CD1c-positive myeloid dendritic cell (primary cell): ENCODE data around the gene PLCB2.

Source experiments
- DNase-seq: peaks from one replicate; pipeline ENCODE4 v3.0.0-alpha.2; 2016; ENCODE audit errors: extremely low spot score

PLCB2 gene

DNA sequence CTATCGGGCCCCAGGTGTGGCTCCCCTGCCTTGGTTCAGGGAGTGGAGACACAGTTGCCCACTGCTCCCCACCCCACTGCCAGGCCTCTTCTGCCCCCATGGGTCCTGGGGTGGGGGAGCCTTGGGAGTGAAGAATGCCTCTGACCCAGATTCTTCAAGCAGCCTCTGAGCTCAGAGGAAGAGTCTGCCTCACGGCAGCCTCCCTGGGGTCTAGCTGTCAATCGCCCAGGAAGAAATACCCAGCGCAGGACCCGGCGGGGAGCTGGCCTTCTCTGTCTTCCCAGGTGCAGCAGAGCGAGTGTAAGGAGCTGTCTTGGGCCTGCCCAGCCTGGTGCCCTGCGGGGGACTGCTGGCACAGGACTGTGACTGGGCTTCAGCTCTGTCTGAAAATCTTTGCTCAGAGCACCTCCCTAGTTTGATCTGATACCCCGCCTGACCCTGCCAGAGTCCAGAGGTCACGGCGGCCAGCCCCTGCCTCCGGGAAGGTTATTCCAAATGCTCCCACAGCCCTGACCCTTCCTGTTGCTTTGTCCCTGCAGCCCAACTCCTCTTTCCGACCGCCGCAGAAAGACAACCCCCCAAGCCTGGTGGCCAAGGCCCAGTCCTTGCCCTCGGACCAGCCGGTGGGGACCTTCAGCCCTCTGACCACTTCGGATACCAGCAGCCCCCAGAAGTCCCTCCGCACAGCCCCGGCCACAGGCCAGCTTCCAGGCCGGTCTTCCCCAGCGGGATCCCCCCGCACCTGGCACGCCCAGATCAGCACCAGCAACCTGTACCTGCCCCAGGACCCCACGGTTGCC, 35.9 kb downstream of the PLCB2 start:
- no peak for DNase-seq

DNA sequence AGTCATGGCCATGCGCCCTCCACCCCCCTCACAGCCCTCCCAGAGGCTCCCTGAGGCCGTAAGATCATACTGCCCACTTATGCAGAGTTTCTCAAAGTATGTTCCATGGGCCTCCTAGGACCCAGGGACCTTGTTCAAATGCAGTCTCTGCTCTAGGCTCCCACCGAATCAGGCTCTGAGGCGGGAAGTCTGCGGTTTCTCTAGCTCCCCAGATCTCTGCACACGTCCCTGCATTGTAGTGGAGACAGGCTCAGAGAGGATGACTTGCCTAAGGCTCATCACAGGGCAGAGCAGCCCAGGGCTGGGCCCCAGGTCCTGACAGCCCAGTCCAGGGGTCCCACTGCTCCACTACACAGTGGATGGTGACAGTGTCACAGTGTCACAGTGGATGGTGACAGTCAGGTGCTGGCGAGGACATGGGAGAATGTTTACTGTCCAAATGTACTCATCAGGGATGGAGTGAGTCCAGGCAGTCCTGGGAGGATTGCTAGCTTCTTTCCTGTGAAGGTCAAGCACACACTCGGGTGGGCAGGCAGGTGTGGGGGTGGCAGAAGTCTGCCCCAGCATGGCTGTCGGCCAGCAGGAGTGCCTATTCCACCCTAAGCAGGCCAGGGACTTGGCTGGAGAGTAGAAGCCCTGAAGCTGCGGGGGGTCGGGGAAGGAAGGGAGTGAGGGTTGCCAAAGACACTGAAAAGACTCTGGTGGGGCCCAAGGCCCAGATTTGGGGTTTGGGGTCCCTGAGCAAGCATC, 37.3 kb downstream of the PLCB2 start:
- DNase-seq, result no peak

DNA sequence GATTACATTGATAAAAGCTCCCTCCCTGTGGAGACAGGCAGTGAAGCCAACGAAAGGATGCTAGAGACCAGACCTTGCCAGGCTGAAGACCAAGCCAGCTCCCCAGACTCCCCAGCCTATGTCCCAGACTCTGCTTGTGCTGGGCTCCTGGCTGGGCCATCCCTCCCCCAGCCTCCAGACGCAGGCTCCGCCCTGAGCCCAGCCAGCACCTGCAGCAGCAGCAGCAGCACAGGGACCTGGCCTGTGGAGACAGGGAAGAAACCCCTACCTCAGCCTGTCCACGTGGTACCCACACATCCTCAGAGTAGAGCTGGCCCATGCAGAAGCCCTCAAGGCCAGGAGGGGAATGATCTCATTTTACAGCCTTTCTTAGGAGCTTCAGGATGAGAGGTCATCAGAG, 38.1 kb downstream of the PLCB2 start:
- no peak for DNase-seq

DNA sequence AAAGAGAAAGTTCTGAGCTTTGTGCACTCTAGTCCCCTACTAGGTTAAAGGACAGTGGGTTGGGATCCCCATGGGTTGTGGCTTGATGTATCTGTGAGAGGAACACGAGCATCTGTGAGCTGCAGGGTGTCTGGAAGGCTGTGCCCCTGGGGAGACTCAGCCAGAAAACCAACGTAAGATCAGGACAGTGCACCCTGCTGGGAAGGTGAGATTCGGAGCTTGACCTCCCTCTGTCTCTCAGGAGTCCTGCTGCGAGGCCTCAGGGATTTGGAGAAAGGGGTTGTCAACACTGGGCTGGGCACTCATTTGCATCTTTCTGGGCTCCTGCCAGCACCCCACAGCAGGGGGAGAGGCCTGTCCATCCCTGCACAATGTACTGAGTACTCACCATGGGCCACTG, 40.1 kb downstream of the PLCB2 start:
- DNase-seq, result no peak

DNA sequence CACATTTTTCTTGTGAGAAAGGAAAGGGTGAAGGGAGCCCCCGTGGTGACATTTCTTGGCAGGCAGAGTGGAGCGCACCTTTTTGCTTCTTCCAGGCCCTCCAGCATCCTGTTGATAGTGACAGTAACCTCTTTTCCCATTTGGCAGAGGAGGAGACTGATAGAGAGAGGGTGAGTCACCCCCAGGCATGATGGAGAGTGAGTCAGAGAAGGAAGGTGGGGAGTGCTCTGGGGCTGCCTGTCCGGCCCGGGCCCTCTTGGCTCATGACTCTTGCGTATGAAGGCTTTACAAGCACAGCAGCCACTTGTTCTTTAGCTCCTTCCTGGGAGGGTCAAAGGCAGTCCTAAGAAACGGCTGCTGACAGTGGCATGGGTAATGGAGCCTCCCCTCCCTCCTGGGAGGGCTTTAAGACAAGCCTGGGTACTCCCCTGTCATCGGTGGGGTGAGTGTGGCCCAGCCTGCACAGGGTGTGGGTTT, 40.9 kb downstream of the PLCB2 start:
- DNase-seq, result peak; percentile 38

DNA sequence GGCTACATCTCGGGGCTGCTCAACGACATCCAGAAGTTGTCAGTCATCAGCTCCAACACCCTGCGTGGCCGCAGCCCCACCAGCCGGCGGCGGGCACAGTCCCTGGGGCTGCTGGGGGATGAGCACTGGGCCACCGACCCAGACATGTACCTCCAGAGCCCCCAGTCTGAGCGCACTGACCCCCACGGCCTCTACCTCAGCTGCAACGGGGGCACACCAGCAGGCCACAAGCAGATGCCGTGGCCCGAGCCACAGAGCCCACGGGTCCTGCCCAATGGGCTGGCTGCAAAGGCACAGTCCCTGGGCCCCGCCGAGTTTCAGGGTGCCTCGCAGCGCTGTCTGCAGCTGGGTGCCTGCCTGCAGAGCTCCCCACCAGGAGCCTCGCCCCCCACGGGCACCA, 41.9 kb downstream of the PLCB2 start:
- no peak for DNase-seq

DNA sequence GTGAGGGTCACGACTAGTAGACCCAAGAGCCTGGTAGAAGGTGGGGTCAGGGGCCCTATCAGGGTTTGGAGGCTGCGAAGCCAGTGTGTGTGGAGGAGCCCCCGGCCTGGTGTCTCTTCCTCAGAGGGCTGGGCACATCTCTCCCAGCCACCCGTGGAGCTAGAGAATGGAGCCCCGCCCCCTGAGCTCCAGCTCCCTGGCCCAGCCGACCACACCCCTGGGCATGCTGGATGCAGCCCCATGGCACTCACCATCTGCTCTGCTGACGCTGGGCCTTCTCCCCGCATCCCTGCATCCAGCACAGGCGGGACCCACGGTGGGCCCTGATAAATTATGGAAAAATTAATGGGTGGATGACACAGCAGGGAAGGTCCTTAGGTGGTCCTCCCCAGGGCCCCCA, 42.4 kb downstream of the PLCB2 start:
- no peak for DNase-seq

DNA sequence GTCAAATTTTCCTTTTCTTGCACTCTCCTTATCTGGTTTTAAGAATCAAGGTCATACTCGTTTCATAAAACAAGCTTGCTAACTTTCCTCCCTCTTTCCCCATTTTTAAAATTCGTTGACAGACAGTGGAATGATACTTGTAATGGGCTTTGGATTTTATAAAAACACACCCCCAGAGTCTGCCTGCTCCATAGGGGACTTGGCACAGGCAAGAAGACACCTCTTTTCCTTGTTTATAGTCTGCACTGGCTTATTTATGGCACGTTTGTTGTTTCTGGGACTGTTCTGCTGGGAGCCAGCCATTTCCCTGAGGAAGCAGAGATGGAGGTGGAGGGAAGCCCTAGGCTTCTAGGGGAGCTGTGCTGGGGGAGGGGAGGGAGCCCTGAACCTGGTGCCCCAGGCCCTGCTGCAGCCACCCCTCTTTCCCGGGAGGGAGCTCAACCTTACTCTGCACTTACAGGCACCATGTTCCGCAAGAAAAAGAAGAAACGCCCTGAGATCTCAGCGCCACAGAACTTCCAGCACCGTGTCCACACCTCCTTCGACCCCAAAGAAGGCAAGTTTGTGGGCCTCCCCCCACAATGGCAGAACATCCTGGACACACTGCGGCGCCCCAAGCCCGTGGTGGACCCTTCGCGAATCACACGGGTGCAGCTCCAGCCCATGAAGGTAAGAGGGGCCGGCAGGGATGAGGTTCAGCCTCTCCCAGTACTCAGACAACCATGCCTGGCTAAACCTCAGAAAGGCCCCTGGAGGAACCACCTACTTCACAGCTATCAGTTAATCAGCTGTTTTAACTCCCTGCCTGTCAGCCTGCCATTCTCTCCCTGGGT, 43.2 kb downstream of the PLCB2 start:
- DNase-seq, result no peak

DNA sequence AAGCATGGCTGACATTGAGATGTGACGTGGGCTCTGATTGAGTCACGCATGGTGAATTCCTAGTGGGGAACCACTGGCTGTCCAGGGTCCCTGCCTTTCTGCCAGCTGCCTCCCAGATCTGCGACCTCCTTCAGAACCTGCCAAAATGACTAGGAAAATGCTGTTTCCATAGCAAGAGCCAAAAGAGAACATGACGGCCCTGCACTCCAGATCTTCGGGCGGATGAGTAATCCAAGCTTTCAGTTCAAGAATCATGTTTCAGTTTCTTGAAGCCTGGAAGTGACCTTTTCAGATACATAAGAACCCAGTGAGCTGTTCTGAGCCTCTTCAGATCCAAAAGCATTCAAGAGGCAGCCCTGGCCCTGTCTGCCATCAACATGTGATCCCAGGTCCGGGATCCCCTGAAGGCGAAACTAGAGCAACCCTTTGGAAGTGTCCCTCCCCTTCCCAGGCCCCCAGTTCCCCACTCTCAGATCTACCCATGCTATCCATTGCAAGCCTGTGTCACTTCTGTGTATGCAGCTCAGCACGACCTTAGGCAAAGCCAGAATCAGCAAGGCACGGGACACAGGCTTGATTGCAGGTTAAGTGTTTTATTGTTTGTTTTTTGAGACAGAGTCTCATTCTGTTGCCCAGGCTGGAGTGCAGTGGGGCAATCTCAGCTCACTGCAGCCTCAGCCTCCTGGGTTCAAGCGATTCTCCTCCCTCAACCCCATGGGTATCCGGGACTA, 44.5 kb downstream of the PLCB2 start:
- DNase-seq, result peak; percentile 18

DNA sequence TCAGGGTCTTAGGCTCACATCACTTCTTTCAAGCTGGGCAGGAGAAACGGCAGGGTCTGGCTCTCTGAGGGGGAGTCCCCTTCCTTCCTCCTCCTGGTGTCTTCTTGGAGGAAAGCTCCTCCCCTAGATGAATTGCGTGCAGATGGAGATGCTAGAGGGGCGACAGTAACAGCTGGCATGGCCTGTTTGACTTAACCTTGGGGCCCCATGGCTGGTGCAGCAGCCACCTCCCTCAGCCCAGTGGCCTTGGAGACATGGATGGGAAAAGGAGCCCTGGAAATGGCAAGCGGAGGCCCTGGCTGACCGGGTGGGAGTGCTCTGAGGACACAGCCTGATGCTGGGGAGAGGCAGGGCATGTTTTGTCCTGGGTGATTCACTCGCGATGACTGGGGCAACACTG, 48.7 kb downstream of the PLCB2 start:
- no peak for DNase-seq

DNA sequence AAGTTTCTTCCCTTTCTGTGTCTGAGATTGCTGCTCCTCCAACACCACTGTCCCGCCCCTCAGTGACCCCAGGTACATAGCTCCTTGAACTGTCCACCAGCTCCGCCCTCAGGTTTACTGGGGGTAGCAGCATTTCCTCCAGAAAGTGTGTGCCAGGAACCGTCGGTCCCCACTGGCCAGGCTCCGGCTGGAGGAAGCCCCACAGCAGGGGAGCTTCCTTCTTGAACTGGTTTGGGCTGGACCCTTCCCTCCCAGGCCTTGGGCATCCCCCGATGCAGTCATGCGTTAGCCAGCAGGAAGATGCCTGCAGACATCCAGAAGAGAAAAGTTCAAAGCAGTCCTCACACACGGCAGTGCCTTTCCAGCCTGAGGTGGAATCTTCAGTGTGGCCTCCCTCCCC, 49.2 kb downstream of the PLCB2 start:
- no peak for DNase-seq

DNA sequence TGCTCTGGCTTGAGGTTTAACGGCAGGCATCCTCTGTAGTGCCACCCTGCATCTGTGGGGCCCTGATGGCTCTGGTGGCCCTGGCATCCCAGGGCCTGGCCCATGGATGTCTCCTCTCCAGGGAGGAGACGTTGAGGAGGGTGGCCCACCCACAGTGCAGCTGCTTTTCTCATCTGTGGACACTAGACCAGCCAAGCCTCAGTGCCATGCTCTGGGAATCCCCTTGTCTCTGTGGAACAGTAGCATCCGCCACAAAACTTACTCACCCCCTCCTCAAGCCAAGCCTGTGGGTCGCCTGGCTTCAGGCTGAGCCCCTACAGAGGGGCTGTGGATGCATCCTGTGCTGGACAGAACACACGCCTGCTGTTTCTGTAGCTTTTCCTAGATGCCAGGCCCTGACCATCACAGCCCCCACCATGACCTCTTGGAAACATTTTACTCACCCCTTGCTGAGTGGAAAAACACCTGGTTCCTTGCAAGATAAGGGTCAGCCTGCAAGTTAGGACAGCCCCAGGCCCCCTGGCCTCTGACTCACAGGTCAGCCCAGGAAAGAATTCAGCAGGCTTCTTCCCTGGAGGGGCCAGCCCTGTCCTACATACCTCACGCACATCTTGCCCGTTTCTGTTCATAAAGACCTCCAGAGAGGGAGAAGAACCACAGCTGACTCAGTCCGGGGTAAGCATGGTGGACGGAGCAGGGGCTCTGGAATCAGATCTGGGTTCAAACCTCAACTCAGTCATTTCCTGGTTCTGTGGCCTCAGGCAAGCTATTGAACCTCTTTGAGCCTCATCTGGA, 49.9 kb downstream of the PLCB2 start:
- DNase-seq, result no peak

DNA sequence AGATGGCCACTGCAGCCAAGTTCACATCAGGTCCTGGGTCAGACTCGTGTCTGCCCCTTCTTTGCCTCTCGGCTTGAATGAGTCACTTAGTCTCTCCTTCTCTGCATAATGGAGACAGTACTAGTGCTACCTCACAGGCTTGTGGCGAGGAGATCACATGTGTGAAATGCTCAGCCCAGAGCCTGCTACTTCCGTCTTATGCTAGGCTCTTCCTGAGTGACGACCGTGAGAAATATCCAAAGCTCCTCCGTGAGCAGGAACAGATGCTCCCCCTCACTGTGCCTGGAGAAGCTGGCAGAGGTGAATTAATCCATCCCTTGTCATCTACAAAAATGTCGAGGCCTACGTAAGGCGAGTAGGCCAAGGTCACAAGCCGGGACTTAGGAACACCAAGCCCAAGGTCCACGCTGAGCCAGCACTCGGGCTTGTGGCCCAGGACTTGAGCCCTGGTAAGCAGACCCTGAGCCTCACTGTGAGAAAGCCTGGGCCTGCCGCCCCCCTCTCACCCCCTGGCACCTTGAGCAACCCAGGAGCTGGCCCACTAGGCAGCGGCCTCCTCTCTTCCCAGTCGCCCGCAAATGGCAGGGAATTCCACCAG, 51.0 kb downstream of the PLCB2 start:
- DNase-seq, result peak; percentile 39

DNA sequence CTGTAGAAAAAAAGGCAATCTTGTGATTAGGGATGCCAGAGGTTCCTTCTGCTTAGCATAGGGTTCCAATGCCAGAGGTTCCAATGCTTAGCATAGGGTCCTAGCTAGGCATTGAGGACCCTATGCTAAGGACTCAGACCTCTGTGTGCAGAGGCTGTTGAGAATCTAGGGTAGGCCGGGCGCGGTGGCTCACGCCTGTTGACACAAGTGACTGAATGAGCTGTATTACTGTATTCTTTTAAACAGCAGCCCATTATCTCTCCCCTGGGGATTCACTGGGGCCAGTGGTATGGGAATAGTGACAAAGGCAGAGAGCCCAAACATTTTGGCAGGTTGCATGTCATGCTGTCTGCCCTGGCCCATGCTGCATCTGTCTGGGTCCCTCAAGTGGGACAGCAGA, 52.7 kb downstream of the PLCB2 start:
- no peak for DNase-seq

DNA sequence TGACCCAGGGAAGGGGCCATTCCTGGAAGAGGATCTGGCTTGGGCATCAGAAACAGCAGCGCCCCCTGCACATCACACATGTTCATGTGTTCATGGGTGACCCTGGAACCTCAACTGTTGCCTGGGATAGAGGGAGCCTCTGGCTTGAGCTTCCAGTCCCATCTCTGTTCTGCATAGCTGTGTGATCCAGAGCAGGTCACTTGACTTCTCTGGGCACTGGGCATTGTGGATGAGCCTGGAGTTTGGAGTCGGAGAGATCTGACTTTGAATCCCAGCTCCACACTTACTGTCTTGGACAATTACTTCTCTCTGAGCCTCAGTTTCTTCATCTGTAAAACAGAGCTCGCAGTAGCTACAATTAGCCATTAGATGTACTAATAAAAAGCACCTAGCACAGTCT, 53.3 kb downstream of the PLCB2 start:
- no peak for DNase-seq

DNA sequence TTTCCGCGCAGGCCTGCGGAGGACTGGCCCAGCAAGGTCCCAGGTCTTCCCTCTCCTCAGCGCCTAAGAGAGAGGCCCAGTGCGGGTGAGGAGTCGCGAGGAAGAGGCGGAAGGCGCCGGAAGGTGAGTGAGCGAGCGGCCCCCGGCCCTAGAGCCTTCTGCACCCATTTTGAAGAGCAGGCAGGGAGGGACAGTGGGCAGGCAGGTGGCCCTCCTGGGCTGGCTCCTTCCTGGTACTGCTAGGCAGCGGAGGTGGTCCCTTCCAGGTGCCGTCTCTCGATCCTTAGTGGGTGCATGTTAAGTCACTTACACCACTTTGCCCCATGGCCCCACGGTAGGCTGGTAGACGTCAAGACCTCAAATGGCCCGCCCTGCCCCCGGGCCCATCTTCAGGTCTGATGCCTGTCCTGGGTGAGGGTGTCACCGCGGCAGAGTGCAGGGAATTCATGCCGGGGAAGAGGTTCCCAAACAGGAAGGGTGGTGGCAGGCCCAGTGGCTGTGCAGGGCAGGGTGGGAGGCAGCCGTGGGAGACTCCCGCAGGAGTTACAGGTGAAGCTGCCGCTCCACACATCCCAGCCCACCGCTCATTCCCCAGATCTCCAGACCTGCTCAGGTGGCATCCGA, 54.5 kb downstream of the PLCB2 start:
- DNase-seq, result no peak

DNA sequence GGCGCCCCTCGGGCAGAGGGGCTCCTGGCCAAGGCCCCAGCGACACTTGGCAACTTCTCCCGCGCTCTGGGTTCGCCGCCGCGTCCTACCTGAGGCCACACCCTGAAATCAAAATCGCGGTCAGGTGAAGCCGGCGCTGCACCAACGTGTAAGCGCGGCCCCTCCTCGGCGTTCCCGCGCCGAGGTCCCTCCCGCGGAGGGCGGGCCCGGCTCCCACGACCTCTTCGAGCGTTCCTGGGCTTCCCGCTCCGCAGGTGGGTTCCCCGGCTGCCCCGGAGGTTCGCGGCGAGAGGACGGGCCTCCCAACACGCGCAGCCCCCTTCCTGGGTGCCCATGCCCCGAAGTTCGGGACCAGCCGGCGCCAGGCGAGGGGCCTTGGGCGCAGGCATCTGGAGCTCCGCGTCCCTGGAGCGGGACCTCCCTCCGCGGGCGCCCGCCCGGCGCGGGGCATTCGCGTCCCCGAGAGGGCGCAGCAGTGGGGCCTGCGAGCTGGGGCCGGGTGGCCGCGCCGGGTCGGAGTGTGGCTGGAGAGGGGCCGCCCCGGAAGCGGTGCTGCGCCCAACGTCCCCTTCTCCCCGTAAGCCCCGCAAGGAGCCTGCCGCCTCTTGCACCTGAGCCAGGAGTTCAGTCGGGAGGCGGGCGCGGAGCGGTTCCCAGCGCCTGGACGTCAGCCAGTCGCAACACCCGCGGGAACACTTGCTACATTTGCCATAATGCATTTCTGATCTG, 55.1 kb downstream of the PLCB2 start:
- peak; percentile 15 for DNase-seq

DNA sequence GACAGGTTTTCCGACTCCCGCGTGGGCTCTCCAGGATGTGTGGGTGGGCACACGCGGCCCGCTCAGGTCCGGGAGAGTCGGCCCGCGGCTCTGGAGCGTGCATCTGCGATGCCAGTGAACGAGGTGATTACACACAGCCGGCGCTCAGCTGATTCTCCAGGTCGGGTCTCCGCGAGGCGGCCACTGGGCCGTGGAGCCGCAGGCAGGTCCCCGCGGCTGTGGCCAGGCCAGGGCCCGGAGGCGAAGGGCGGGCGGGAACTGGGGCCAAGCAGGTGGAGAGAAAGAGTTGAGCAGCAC, 55.6 kb downstream of the PLCB2 start:
- no peak for DNase-seq

DNA sequence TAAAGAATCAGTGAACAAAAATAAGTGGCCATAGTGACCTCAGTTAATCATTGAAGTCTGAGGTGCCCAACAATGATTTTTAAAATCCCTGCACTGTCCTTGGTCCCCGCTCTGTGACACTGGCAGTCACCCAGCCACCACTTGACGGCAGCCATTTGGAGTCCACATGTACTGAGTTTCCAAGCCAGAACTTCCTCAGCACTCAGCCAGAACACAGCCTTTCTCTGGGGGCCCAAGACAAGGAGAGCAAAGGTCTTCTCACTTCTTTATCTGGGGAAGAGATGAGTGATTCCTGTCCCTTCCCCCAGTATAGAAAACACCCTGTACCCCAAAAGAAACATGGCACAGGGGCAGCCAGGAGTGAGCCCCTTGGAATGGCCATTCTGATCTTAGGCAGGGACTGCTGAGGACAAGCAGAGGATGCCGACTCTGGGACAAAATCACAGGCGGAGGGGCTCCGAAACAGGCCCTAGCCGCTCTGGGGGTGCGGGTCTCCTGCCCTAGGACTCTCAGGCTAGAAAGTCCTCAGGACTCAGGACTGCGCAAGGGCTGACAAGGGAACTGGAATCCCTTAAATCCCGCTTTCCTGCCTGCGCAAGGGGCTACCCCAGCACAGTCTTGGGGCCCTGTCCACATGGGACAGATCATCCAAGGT, 56.1 kb downstream of the PLCB2 start:
- no peak for DNase-seq
